HEK293 (cell line): ENCODE results near the gene RPL35.

Experiments
- CTCF ChIA-PET: fragments of 350-600 bp; formaldehyde crosslinking; extraction: SDS; loops from one replicate; lab custom pipeline; 2021; ENCODE audit warnings: antibody characterized with exemption; lab: Yijun Ruan, JAX
- POLR2A ChIA-PET: fragments of 300-600 bp; formaldehyde crosslinking; extraction: SDS; loops from one replicate; lab custom pipeline; 2020; ENCODE audit warnings: antibody characterized with exemption, inconsistent platforms; lab: Yijun Ruan, JAX
- H3K27ac ChIP-seq: fragments of 200-500 bp; sonication (Bioruptor generic); 2 replicates; pipeline ENCODE4 v1.5.1; 2014; ENCODE audit warnings: low read depth, low read length, control low read depth, inconsistent platforms; ENCODE audit errors: extremely low read depth
- H3K36me3 ChIP-seq, 2 experiments: fragments of 200-500 bp in 1 of 2; sonication (Bioruptor generic) in 1 of 2; 1 replicate in 1 of 2; 2 replicates in 1 of 2; pipeline ENCODE4 v1.5.1; 2014 to 2017; ENCODE audit warnings: inconsistent platforms in 2 of 2, low read length in 2 of 2; ENCODE audit not compliant: control insufficient read depth in 2 of 2, insufficient read depth in 1 of 2
- H3K4me1 ChIP-seq: fragments of 200-500 bp; sonication (Bioruptor generic); 2 replicates; pipeline ENCODE4 v1.5.1; 2014; ENCODE audit warnings: mild to moderate bottlenecking, low read length, inconsistent platforms; ENCODE audit not compliant: control insufficient read depth, insufficient read depth
- H3K4me3 ChIP-seq: 2 replicates; pipeline ENCODE4 v1.5.1; 2011; ENCODE audit warnings: low read depth, mild to moderate bottlenecking, control low read depth, low read length, moderate library complexity
- H3K9me3 ChIP-seq: fragments of 200-500 bp; sonication (Bioruptor generic); 2 replicates; pipeline ENCODE4 v1.5.1; 2014; ENCODE audit warnings: low read depth, low read length, inconsistent platforms; ENCODE audit not compliant: control insufficient read depth, insufficient read depth
- BCL11B ChIP-seq: fragments of 450-650 bp; formaldehyde crosslinking; IDR thresholded peaks from 2 replicates; pipeline ENCODE4 v1.5.1; 2016; ENCODE audit warnings: low read depth, missing biosample characterization, missing genetic modification characterization
- GLIS1 ChIP-seq: fragments of 450-650 bp; formaldehyde crosslinking; IDR thresholded peaks from 2 replicates; pipeline ENCODE4 v1.5.1; 2016; ENCODE audit warnings: missing biosample characterization, missing genetic modification characterization
- KLF9 ChIP-seq: fragments of 450-650 bp; formaldehyde crosslinking; IDR thresholded peaks from 2 replicates; pipeline ENCODE4 v1.5.1; 2016; ENCODE audit warnings: missing biosample characterization, missing genetic modification characterization, low read depth
- MEIS1 ChIP-seq: sonication (generic); formaldehyde crosslinking; IDR thresholded peaks from 2 replicates; pipeline ENCODE4 v1.8.1; 2022; ENCODE audit warnings: missing genetic modification reagents, mild to moderate bottlenecking, borderline replicate concordance
- MYNN ChIP-seq: fragments of 450-650 bp; formaldehyde crosslinking; IDR thresholded peaks from 2 replicates; pipeline ENCODE4 v1.5.1; 2016; ENCODE audit warnings: missing biosample characterization, missing genetic modification characterization, borderline replicate concordance
- SALL2 ChIP-seq: fragments of 450-650 bp; formaldehyde crosslinking; IDR thresholded peaks from 2 replicates; pipeline ENCODE4 v1.5.0; 2017; ENCODE audit warnings: missing biosample characterization, mild to moderate bottlenecking, missing genetic modification characterization, borderline replicate concordance
- WT1 ChIP-seq: fragments of 450-650 bp; formaldehyde crosslinking; IDR thresholded peaks from 2 replicates; pipeline ENCODE4 v1.5.1; 2016; ENCODE audit warnings: missing biosample characterization, missing genetic modification characterization
- ZBTB10 ChIP-seq: fragments of 450-650 bp; formaldehyde crosslinking; IDR thresholded peaks from 2 replicates; pipeline ENCODE4 v1.5.1; 2016; ENCODE audit warnings: missing biosample characterization, missing genetic modification characterization
- ZBTB21 ChIP-seq: fragments of 450-650 bp; formaldehyde crosslinking; IDR thresholded peaks from 2 replicates; pipeline ENCODE4 v1.5.1; 2017; ENCODE audit warnings: missing biosample characterization, missing genetic modification characterization
- ZEB2 ChIP-seq: fragments of 450-650 bp; formaldehyde crosslinking; IDR thresholded peaks from 2 replicates; pipeline ENCODE4 v1.5.1; 2016; ENCODE audit warnings: missing biosample characterization, missing genetic modification characterization
- ZFP41 ChIP-seq: fragments of 450-650 bp; formaldehyde crosslinking; IDR thresholded peaks from 2 replicates; pipeline ENCODE4 v1.5.1; 2016; ENCODE audit warnings: missing biosample characterization, missing genetic modification characterization, borderline replicate concordance
- ZNF10 ChIP-seq: fragments of 450-650 bp; formaldehyde crosslinking; IDR thresholded peaks from 2 replicates; pipeline ENCODE4 v1.5.1; 2017; ENCODE audit warnings: missing biosample characterization, missing genetic modification characterization
- ZNF202 ChIP-seq: fragments of 450-650 bp; formaldehyde crosslinking; IDR thresholded peaks from 2 replicates; pipeline ENCODE4 v1.5.1; 2016; ENCODE audit warnings: missing biosample characterization, missing genetic modification characterization, borderline replicate concordance
- ZNF239 ChIP-seq: fragments of 450-650 bp; formaldehyde crosslinking; IDR thresholded peaks from 2 replicates; pipeline ENCODE4 v1.5.1; 2016; ENCODE audit warnings: missing biosample characterization, missing genetic modification characterization
- ZNF341 ChIP-seq: fragments of 450-650 bp; formaldehyde crosslinking; IDR thresholded peaks from 2 replicates; pipeline ENCODE4; 2016; ENCODE audit warnings: low read depth, missing biosample characterization, missing genetic modification characterization
- ZNF362 ChIP-seq: fragments of 450-650 bp; formaldehyde crosslinking; IDR thresholded peaks from 2 replicates; pipeline ENCODE4 v1.5.1; 2016; ENCODE audit warnings: missing biosample characterization, missing genetic modification characterization
- ZNF416 ChIP-seq: fragments of 450-650 bp; formaldehyde crosslinking; IDR thresholded peaks from 2 replicates; pipeline ENCODE4 v1.5.1; 2016; ENCODE audit warnings: missing biosample characterization, missing genetic modification characterization
- ZNF555 ChIP-seq: fragments of 450-650 bp; formaldehyde crosslinking; conservative IDR thresholded peaks from 2 replicates; pipeline ENCODE4 v1.5.1; 2017; ENCODE audit warnings: missing biosample characterization, mild to moderate bottlenecking, missing genetic modification characterization, inconsistent platforms
- ZNF571 ChIP-seq: fragments of 450-650 bp; formaldehyde crosslinking; IDR thresholded peaks from 2 replicates; pipeline ENCODE4 v1.5.0; 2017; ENCODE audit warnings: missing biosample characterization, missing genetic modification characterization
- ZNF658 ChIP-seq: fragments of 450-650 bp; formaldehyde crosslinking; IDR thresholded peaks from 2 replicates; pipeline ENCODE4; 2016; ENCODE audit warnings: missing biosample characterization, missing genetic modification characterization
- ZNF664 ChIP-seq: fragments of 450-650 bp; formaldehyde crosslinking; IDR thresholded peaks from 2 replicates; pipeline ENCODE4 v1.5.1; 2016; ENCODE audit warnings: missing biosample characterization, missing genetic modification characterization
- ZNF677 ChIP-seq: fragments of 450-650 bp; IDR thresholded peaks from 2 replicates; pipeline ENCODE4 v1.5.0; 2018; ENCODE audit warnings: missing biosample characterization, mild to moderate bottlenecking, missing genetic modification characterization, moderate library complexity
- ZNF692 ChIP-seq: fragments of 450-650 bp; formaldehyde crosslinking; IDR thresholded peaks from 2 replicates; pipeline ENCODE4 v1.5.1; 2016; ENCODE audit warnings: missing biosample characterization, missing genetic modification characterization
- ZNF768 ChIP-seq: fragments of 450-650 bp; formaldehyde crosslinking; IDR thresholded peaks from 2 replicates; pipeline ENCODE4 v1.5.1; 2018; ENCODE audit warnings: missing biosample characterization, mild to moderate bottlenecking, missing genetic modification characterization
- ZNF777 ChIP-seq: fragments of 450-650 bp; formaldehyde crosslinking; IDR thresholded peaks from 2 replicates; pipeline ENCODE4 v1.5.1; 2017; ENCODE audit warnings: missing biosample characterization, missing genetic modification characterization, borderline replicate concordance
- ZNF785 ChIP-seq: fragments of 450-650 bp; formaldehyde crosslinking; IDR thresholded peaks from 2 replicates; pipeline ENCODE4 v1.5.1; 2016; ENCODE audit warnings: missing biosample characterization, missing genetic modification characterization
- ZSCAN23 ChIP-seq: fragments of 450-650 bp; formaldehyde crosslinking; IDR thresholded peaks from 2 replicates; pipeline ENCODE4 v1.5.1; 2016; ENCODE audit warnings: missing biosample characterization, missing genetic modification characterization
- ZSCAN30 ChIP-seq: fragments of 450-650 bp; IDR thresholded peaks from 2 replicates; pipeline ENCODE4 v1.5.1; 2018; ENCODE audit warnings: missing biosample characterization, mild to moderate bottlenecking, missing genetic modification characterization, moderate library complexity

The RPL35 gene

DNA sequence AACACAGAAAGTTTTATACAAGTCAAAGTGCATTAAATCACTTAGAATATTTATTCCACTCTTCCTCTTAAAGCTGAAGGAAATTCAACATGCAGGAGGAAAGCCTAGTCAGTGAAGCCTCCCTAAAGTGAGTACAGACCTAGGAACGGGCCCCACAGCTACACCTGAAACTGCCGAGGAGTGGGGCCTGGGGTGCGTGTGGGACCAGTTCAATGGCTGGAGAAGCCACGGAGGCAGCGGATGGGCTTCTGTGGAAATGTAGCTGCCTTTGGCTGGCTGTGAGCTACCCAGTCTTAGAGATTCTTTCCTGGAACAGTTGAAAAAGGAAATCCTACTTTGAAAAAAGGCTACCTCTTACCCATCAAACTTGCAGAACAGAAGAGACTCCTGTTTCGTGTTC, 16.8 kb upstream of the RPL35 start:
- CTCF ChIA-PET: no interaction called here
- Histone ChIP-seq H3K27ac (no peak overlapping the region), H3K4me3 (no peak overlapping the region), H3K36me3 (peaks cover 8 to 92% of the 10 kb centered on the region in 2 experiments; a peak in 2 of 3 replicates), H3K4me1 (no peaks in the 10 kb centered on the region), H3K9me3 (no peaks in the 10 kb centered on the region)
- POLR2A ChIA-PET: interaction anchor here (1.1 to 2.3 kb wide), 5 partner anchors 10 to 265 kb away, joined by 3 to 8 read pairs (median 5); partner anchors contain the start of genes RPL35 and SCAI
- TF ChIP-seq ZNF571 (tag by site-specific recombination): no peak
- TF ChIP-seq GLIS1 (tag by site-specific recombination): no peak
- TF ChIP-seq ZNF768: no peak
- TF ChIP-seq ZNF692 (tag by site-specific recombination): no peak
- no peak for TF ChIP-seq WT1 (tag by site-specific recombination)
- TF ChIP-seq SALL2 (tag by site-specific recombination): no peak
- TF ChIP-seq ZNF658 (tag by site-specific recombination): no peak
- TF ChIP-seq ZSCAN23 (tag by site-specific recombination): no peak
- no peak for TF ChIP-seq ZNF785 (tag by site-specific recombination)
- no peak for TF ChIP-seq ZNF341

- CTCF ChIA-PET: interaction anchor here (0.7 to 1.3 kb wide), 2 partner anchors 9 to 16 kb away, joined by 3 to 4 read pairs; no protein-coding TSS in a partner anchor
- Histone ChIP-seq H3K4me1 (no peaks in the 10 kb centered on the region), H3K9me3 (no peaks in the 10 kb centered on the region), H3K36me3 (peaks cover 8 to 97% of the 10 kb centered on the region in 2 experiments; a peak in 2 of 3 replicates), H3K27ac (no peak overlapping the region), H3K4me3 (no peak overlapping the region)
- TF ChIP-seq KLF9: no peak
- no peak for TF ChIP-seq ZNF10 (tag by site-specific recombination)
- no peak for TF ChIP-seq ZNF777 (tag by site-specific recombination)
- TF ChIP-seq MEIS1: no peak
- TF ChIP-seq ZSCAN30 (tag by site-specific recombination): no peak
- TF ChIP-seq ZNF677 (tag by site-specific recombination): no peak
- no peak for TF ChIP-seq ZNF362
- no peak for TF ChIP-seq ZNF202 (tag by site-specific recombination)
- TF ChIP-seq ZFP41: no peak
- no peak for TF ChIP-seq ZNF416 (tag by site-specific recombination)
- POLR2A ChIA-PET: interaction anchor here (1.1 to 2.3 kb wide), 4 partner anchors 9 to 266 kb away, joined by 3 to 8 read pairs (median 5); partner anchors contain the start of genes RPL35 and SCAI
Measured at GRCh38 chr9:124878021-124878420, 16.3 kb upstream of the RPL35 start.

DNA sequence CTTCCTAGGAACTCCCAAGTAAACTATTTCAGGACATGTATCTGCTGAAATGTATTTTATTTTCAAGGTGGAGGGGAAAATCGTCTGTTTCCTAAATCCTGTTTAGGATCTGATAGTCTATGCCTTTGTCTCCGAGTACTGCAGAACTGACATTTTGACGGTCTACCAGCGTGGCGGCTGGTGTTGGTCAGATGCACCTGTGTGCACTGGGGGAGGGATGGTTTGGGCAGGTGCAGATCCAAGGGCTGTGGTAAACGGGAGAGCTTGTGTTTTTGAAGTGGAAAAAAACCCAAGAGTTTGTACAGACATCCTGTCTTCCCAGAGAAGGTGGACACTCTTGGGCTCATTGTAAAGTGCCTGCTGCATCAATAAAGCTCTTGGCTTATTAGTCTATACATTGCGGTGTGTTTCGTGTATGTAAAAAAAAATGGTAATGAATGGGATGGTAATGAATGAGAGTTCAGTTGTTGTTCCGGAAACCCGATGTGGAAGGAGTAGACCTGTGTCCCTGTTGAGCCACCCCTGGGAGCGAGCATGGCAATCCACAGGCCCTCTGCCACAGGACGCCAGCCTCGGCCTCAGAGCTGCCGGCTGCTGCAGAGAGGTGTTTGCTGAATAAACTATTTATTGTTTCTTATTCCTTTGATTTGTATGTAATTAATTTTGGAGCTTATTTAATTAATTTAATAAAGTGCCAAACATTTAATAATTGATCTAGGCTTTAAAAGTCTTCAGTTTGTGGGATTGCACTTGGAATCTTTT, 15.4 kb upstream of the RPL35 start:
- ChIA-PET CTCF (interaction anchor here (0.6 to 1.3 kb wide), 4 partner anchors 8 to 299 kb away, joined by 3 to 4 read pairs (median 3); no protein-coding TSS in a partner anchor), POLR2A (interaction anchor here (1.1 to 2.3 kb wide), 3 partner anchors 15 to 267 kb away, joined by 4 to 8 read pairs (median 5); partner anchors contain the start of genes ARPC5L, RPL35 and SCAI)
- Histone ChIP-seq H3K27ac (no peak overlapping the region; the same call in 1 of the 2 replicates), H3K4me1 (no peaks in the 10 kb centered on the region), H3K9me3 (no peaks in the 10 kb centered on the region), H3K36me3 (peaks cover 8 to 98% of the 10 kb centered on the region in 2 experiments; a peak in 2 of 3 replicates), H3K4me3 (no peak overlapping the region)
- TF ChIP-seq MYNN (tag by site-specific recombination) (no peak), ZBTB10 (no peak), ZNF555 (tag by site-specific recombination) (no peak), ZNF664 (tag by site-specific recombination) (no peak), BCL11B (tag by site-specific recombination) (no peak), ZEB2 (no peak), ZNF239 (tag by site-specific recombination) (no peak), ZBTB21 (tag by site-specific recombination) (no peak)
